ENCODE measurements around the gene ADAM8.
A peak's percentile ranks its signal among the peaks of the same experiment; 100 is the strongest.

Gene ADAM8

DNA sequence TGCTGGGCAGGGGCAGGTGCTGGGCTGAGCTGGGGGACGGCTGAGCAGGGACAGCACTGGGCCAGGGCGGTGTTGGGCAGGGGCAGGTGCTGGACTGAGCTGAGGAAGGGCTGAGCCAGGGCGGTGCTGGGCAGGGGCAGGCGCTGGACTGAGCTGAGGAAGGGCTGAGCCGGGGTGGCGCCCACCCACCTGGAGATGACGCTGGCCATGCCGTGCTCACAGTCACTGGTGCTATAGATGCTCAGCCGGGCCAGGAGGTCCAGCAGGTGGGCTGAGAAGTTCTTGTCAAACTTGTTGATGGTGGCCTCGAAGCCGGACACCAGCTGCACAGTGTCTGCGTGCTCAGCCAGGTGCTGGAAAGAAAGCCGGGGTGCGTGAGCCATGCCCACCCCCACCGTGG lies 4.4 kb upstream of the ADAM8 start:
- DNase-seq, result no peak

GRCh38 chr10:133280391-133281059 lies 3.9 kb upstream of the ADAM8 start:
- DNase-seq, result no peak

DNA sequence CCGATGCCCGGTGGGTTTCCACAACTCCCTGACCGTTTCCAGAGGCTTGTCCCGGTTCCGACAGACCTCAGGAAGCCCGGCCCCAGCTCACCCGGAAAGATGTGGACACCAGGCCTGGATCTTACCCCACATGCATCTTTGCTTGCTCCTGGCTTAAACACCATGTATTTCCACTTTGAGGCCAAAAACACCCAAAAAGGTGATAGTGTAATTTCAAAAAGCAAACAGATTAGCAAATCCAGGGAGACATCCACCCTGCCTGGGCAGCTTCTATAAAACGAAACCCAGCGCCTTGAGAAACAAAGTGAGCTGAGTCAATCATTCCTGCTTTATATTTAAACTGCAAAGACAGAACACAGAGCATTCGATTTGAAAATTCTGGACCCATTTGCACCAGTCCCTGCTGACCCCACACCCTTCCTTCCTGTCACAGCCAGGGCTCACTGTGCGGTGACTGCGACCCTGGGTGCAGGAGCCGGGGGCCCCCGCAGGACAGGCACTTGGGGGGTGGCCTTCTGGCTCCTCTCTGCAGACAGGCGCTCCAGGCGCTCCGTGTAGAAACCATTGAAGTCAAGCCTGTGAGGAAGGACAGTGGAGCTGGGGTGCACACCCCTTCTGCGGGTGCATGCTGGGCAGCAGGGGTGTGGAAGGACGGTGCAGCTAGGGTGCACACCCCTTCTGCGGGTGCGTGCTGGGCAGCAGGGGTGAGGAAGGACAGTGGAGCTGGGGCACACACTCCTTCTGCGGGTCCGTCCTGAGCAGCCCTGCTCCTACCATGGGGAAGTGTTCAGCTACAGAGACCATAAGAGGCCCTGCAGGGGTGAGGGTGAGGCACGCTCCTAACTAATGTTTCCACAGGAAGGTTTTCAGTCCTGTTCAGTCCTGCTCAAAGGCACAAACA lies 2.9 kb upstream of the ADAM8 start:
- peak in 1 of 2 donors; percentile 33 for DNase-seq

GRCh38 chr10:133278577-133279265 lies 2.1 kb upstream of the ADAM8 start:
- DNase-seq, result peak; percentile 59 to 71

- DNase-seq, result peak; percentile 24 to 43
These were observed 1.4 kb upstream of the ADAM8 start for GRCh38 chr10:133277993-133278576.

DNA sequence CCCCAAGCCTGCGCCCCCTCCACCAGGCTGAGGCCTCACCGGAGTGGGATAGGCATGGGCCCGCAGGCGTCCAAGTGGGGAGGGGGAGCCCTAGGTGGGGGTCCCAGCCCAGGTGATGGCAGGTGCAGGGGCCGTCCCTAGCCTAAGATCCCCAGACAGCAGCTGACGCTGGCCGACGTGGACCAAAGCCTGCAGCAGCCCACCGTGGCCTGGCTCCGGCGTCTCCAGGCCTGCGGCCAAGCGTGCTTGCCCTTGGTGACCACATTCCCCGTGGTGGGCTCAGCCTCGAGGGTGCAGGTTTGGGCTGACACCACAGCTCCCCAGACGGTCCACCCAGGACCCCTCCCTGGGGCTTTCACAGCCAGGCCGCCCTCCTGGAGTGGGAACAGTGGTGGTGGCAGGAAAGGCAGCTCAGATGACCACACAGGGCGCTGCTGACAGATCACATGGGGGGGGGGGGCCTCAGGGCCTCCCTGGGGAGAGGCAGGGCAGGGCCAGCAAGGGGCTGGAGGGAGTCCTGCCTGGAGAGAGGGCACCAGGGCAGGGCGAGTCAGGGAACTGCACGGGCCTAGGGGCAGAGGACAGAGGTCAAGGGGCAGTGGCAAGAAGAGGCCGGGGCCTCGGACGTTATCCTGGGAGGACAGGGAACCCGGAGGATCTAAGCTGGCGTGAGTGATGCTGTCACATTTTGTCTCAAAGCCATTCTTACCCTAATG lies 767 bp upstream of the ADAM8 start:
- DNase-seq, result no peak

DNA sequence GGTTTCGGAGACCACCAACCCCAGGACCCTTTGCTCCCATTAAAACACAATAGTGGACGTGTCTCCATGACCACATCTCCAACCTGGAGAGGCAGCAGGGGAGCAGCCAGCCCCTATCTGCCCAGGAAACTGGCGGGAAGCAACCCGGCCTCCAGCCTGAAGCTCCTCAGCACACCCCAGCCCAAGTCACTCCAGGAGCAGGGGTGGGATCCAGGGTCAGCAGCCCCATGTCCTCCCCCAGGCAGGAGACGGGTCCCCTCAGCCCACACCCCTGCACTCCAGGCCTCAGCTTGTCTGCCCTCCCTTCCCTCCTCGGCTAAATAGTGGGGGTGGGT lies 601 bp downstream of the ADAM8 start:
- no peak for DNase-seq

- DNase-seq, result no peak
These were observed 980 bp downstream of the ADAM8 start for GRCh38 chr10:133275684-133276092.

DNA sequence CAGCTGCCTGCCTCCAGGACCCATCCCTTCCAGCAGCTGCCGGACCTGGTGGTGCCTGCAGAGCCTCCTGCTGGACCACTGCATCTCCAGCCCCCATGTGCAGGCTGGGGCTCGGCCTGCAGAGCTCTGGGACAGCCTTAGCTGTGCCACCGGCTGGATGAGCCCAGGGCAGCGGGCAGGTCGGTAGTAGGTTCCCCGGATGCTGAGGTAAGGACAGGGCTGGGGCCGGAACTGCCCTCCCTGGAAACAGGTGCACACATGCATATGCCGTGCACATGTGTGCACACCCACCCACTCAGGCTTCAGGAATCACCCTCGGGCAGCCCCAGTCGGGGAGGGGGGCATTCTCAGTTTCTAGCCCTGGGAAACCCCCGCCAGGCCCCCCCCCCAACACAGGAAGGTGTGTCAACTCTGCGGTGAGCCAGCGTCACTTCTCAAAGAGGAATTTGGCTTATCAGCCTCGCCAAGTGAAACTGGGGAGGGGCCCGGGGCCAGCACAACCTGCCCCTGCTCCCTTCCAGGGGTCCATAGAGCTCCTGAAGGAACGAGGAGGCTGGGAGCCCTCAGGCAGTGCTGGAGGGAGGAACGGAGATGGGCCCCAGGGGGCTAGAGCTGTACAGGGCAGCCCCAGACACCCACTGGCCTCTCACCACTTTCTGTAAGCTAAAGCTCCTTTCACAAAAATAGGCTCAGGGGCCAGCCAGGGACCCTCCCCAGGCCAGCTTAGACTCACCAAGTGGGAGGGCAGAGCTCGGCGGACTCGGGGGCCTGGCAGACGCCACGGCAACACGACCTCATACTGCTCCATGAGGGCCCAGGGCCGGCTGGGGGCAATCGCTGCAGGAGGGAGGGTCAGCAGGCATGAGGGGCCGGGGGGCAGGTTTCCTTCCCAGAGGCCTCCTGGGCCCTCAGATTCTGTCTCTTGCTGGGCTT lies 1.7 kb downstream of the ADAM8 start:
- DNase-seq, result peak in 1 of 2 donors; percentile 15

GRCh38 chr10:133273534-133274143 lies 3.0 kb downstream of the ADAM8 start:
- DNase-seq, result no peak

GRCh38 chr10:133272964-133273420 lies 3.7 kb downstream of the ADAM8 start:
- no peak for DNase-seq

GRCh38 chr10:133272301-133272963 lies 4.2 kb downstream of the ADAM8 start:
- no peak for DNase-seq

DNA sequence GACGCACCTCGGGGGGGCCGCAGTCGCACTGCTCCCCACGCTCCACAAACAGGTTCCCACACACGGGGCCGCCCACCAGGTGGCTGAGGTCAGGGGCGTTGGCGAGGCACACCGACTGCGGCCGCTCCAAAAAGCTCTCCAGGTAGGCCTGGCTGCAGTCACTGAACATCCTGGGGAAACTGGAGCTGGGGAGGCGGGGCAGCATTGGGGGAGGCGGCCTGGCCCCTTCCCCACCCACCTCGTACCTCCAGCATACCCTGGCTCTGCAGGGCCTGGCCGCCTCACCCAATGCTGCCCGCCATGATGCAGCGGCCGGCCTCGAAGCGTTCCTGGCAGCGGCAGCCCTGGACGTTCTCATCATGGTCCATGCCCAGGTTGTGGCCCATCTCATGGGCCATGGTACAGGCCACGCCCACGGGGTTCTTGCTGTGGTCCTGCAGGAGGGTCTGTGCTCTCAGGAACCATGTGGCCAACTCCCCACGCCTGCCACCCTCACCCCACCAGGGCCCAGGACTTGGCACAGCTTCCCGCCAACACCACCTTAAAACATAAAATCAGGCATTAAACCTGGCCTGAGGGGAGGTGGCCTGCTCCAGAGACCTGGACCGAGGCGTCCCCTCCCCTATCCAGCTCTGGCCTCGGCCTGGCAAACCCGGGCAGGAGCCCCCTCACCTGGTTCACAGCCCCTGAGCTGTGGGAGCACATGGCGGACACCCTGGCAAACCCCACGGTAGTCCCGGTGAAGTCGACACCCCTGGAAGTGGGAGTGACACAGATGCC lies 5.0 kb downstream of the ADAM8 start:
- no peak for DNase-seq

- no peak for DNase-seq
These were observed 5.8 kb downstream of the ADAM8 start for GRCh38 chr10:133270773-133271297.

DNA sequence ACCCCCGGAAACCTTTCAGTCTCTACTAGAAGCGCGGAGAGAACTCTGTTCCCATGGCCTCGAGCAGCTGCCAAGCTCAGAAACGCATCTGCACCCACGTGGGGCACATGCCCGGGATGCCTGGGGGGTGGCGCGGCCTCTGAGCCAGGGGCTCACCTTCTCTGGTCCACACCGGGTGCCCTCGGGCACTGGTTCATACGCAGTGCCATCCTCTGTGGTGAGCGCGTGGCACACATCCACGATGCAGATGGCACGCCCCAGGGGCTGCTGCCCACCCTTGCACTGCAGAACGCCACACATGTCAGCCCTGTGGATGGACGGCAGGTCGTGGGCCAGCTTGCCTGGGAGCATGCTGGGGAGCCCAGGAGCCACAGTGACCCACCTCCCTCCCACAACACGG lies 6.5 kb downstream of the ADAM8 start:
- no peak for DNase-seq

- DNase-seq, result no peak
These were observed 7.3 kb downstream of the ADAM8 start for GRCh38 chr10:133269367-133269766.

DNA sequence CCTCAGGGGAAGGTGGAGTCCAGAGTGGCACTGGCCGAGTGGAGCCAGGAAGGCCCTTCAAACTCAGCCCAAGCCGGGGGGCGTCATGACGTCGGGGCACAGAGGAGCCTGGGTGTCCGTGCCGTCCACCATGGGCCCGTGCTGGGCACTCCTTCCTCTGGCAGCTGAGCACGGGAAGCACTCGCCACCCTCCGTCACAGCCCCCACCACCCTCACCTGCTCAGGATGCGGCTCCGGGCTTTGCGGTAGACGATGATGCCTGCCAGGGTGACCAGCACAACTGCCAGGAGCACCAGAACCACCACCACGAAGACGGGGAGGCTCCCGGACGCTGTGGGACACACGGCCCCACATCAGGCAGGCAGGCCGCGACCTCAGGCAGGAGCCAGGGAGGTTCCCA lies 8.1 kb downstream of the ADAM8 start:
- no peak for DNase-seq

- no peak for DNase-seq
These were observed 8.8 kb downstream of the ADAM8 start for GRCh38 chr10:133267829-133268228.

- DNase-seq, result no peak
These were observed 9.4 kb downstream of the ADAM8 start for GRCh38 chr10:133267293-133267692.

Measured in inflammatory macrophage treated with lipopolysaccharide for 1 hour (primary cell).